ENCODE measurements around the gene MPC2.

GRCh38 chr1:167935216-167936067 is 1.4 kb downstream of the MPC2 start:
- no peak for TF ChIP-seq CTCF (IDR thresholded peaks at IDR 0.05)
- TF ChIP-seq ZFX (IDR thresholded peaks at IDR 0.05; ENCODE audit: borderline replicate concordance), result no peak
